ENCODE measurements around the gene PCDHGA7.
A peak's percentile ranks its signal among the peaks of the same experiment; 100 is the strongest.
"Not testable (repeated sequence)": the region's sequence is repeated elsewhere in the genome, so short reads cannot be mapped to it uniquely, and the experiment has no call there.

The PCDHGA7 gene

DNA sequence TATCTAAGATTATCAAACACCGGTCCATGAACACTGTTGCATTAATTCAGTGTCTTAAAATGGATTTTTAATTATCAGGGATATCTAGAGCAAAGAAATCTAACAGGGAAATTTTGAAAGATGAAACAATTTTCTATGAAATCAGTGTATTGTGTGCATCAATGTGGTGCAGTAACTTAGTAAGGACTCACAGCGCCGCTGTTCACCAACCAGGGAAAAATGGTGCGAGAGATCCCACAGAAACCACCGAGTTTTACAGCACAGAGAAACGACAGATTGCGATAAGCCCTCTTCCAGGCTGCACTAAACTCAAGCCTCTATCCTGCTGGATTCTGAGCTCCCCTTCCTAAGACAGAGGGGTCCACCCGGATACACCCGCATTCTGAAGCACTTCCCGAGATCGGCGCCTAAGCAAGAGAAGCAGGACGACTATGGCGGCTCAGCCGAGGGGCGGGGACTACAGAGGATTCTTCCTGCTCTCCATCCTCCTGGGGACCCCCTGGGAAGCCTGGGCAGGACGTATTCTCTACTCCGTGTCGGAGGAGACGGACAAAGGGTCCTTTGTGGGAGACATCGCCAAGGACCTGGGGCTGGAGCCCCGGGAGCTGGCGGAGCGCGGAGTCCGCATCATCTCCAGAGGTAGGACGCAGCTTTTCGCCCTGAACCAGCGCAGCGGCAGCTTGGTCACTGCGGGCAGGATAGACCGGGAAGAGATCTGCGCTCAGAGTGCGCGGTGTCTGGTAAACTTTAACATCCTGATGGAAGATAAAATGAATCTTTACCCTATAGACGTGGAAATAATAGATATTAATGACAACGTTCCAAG, at the start of gene PCDHGA7:
Gene PCDHGA7, plus strand, starts transcription at position 274 of the 826 bp plus-strand sequence. Its CDS starts 158 bp downstream, at position 432.
- no peak for DNase-seq

GRCh38 chr5:141338538-141339306, 43.8 kb upstream of the PCDHGA7 start, which contains the start of gene PCDHGA2:
Gene PCDHGA2, plus strand, starts transcription at chr5:141338760.
- no peak for DNase-seq

DNA sequence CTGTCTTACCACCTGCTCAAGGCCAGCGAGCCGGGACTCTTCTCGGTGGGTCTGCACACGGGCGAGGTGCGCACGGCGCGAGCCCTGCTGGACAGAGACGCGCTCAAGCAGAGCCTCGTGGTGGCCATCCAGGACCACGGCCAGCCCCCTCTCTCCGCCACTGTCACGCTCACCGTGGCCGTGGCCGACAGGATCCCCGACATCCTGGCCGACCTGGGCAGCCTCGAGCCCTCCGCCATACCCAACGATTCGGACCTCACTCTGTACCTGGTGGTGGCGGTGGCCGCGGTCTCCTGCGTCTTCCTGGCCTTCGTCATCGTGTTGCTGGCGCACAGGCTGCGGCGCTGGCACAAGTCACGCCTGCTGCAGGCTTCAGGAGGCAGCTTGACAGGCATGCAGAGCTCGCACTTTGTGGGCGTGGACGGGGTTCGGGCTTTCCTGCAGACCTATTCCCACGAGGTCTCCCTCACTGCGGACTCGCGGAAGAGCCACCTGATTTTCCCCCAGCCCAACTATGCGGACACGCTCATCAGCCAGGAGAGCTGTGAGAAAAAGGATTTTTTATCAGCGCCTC, 41.7 kb upstream of the PCDHGA7 start:
- not testable (repeated sequence) for DNase-seq

DNA sequence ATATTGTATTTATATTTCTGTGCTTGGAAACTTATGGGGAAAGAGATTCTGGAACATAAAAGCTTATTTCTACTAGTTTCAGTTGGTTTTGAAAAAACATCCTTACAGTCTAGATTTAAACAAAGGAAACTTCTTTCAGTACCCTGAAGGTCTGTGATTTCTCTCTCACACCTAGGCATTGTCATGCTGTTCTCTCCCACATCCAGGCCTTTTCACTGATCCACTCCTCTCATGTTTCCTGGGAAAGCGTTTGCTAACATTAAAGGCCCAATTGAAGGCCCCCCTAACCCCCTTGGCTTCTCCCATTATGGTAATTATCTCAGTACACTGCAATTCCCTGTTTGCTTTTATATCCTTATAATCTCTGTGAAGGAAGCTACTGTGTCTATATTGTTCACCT, 39.8 kb upstream of the PCDHGA7 start:
- DNase-seq, result no peak

DNA sequence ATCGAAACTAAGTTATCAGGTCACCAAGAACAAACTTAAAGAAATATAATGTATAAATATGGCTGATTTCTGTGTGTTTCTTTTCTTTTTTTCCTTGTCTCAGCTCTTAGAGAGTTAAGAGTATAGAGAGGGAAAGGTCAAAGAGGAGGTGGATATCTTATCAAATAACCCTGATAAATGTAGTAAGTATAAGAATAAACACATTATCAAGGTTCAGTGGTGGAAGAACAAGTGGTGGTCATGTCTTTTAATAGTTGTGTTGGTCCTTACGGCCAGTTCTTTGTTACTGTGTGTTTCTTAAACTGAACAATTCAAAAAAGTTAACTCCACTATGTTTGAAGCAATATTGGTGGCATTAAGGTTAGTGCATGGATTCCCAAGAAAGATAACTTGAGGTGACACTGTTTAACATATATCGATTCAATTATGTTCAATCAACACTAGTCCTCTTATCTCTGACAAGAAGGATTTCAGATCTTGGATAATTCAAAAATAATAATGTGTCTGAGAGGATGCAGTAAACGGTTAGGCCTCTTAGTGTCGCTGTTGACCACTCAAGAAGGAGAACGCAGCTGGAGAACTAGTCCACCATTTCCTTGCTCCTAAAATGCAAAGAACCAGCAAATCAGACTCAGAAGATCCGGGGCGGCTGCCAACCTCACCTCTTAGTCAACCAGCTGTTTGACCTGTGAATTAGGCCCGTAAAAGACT, 39.1 kb upstream of the PCDHGA7 start, which contains the start of gene PCDHGA3:
Gene PCDHGA3, plus strand, starts transcription at position 588 of the 711 bp plus-strand sequence. CDS start 205 bp downstream, outside the sequence.
- no peak for DNase-seq

- no peak for DNase-seq
These were observed 38.5 kb upstream of the PCDHGA7 start for GRCh38 chr5:141343953-141344463.

DNA sequence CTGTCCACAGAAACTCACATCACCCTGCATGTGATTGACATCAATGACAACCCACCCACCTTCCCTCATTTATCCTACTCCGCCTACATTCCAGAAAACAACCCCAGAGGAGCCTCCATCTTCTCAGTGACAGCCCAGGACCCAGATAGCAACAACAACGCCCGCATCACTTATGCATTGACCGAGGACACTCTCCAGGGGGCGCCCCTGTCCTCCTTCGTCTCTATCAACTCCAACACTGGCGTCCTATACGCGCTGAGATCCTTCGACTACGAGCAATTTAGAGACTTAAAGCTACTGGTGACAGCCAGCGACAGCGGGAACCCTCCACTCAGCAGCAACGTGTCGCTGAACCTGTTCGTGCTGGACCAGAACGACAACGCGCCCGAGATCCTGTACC, 37.2 kb upstream of the PCDHGA7 start:
- DNase-seq, result no peak

DNA sequence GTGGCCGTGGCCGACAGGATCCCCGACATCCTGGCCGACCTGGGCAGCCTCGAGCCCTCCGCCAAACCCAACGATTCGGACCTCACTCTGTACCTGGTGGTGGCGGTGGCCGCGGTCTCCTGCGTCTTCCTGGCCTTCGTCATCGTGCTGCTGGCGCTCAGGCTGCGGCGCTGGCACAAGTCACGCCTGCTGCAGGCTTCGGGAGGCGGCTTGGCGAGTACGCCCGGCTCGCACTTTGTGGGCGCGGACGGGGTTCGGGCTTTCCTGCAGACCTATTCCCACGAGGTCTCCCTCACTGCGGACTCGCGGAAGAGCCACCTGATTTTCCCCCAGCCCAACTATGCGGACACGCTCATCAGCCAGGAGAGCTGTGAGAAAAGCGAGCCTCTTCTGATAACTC, 36.5 kb upstream of the PCDHGA7 start:
- not testable (repeated sequence) for DNase-seq

DNA sequence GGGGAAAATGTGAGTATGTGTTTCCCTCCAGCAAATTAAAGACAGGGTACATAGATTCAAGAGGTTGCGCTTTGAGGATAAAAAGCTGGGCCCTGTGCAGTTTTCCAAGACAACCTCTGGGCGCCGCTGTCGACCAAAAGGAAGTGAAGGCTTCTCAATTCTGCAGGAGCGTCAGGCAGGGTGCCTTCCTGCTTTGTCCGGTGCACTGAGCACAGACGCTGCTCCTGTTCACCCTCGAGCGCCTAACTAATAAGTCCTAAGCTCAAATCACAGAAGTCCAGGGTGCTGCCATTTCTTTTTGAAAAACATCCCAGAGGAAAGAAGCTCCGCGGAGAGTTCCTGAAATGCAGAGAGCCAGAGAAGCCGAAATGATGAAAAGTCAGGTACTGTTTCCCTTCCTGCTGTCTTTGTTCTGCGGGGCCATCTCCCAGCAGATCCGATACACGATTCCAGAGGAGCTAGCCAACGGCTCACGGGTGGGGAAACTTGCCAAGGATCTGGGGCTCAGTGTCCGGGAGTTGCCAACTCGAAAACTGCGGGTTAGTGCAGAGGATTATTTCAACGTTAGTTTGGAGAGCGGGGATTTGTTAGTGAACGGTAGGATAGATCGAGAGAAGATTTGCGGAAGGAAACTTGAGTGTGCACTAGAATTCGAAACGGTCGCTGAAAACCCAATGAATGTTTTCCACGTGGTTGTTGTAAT, 32.5 kb upstream of the PCDHGA7 start, which contains the start of gene PCDHGB1:
Gene PCDHGB1, plus strand, starts transcription at position 183 of the 703 bp plus-strand sequence. Its CDS starts 162 bp downstream, at position 345.
- peak in 1 of 2 experiments; percentile 8 for DNase-seq

DNA sequence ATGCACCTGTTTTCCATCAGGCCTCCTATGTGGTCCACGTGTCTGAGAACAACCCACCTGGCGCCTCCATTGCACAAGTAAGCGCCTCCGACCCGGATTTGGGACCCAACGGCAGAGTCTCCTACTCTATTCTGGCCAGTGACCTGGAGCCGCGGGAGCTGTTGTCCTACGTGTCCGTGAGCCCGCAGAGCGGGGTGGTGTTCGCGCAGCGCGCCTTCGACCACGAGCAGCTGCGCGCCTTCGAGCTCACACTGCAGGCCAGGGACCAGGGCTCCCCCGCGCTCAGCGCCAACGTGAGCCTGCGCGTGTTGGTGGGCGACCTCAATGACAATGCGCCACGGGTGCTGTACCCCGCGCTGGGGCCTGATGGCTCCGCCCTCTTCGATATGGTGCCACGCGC, 31.0 kb upstream of the PCDHGA7 start:
- no peak for DNase-seq

DNA sequence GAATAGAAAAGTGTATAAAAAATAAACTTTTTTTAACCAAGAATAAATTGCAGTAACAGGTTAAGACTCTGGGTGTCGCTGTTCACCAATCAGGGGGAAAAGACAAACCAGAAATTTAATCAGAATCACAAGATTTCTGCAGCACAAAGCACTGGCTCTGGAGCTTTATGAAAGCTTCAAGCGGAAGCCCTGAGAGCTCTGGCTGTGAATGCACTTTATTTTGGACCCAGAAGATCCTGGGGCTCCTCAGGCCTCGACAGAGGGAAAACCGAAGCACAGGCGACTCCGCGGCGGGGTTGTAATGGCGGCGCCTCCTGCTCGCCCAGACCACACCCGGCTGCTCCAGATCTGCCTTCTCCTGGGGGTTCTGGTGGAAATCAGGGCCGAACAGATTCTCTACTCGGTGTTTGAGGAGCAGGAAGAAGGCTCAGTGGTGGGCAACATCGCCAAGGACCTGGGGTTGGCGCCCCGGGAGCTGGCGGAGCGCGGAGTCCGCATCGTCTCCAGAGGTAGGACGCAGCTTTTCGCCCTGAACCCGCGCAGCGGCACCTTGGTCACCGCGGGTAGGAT, 27.6 kb upstream of the PCDHGA7 start, which contains the start of gene PCDHGA4:
Gene PCDHGA4, plus strand, starts transcription at position 122 of the 570 bp plus-strand sequence. Its CDS starts 87 bp downstream, at position 209.
- DNase-seq, result no peak

GRCh38 chr5:141355641-141356040, 26.9 kb upstream of the PCDHGA7 start:
- DNase-seq, result no peak

GRCh38 chr5:141356133-141356532, 26.4 kb upstream of the PCDHGA7 start:
- DNase-seq, result no peak

DNA sequence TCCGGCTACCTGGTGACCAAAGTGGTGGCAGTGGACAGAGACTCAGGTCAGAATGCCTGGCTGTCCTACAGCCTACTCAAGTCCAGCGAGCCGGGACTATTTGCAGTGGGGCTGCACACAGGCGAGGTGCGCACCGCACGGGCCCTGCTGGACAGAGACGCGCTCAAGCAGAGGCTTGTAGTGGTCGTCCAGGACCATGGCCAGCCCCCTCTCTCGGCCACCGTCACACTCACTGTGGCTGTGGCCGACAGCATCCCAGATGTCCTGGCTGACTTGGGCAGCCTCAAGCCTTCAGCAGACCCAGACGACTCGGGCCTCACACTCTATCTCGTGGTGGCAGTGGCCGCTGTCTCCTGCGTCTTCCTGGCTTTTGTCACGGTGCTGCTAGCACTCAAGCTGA, 25.6 kb upstream of the PCDHGA7 start:
- no peak for DNase-seq

DNA sequence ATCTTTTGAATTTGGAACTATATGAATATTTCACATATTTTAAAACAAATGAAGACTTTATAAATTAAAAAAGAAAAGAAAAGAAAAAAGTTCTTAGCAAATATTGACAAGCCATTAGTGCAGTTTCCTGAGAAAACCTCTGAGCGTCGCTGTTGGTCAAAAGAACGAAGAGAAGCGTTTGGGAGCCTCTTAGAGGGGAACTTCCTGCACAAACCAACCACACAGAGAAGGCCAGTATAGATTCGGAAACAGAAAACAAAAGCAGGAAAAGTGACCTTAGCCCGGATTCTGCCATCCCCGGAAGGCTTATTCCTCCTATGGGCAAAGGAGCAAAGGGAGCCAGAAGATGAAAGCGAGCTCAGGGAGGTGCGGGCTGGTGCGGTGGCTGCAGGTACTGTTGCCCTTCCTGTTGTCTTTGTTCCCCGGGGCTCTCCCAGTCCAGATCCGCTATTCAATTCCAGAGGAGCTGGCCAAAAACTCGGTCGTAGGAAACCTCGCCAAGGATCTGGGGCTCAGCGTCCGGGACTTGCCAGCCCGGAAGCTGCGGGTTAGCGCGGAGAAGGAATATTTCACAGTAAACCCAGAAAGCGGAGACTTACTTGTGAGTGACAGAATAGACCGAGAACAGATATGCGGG, 22.6 kb upstream of the PCDHGA7 start, which contains the start of gene PCDHGB2:
Gene PCDHGB2, plus strand, starts transcription at position 205 of the 637 bp plus-strand sequence. Its CDS starts 142 bp downstream, at position 347.
- DNase-seq, result no peak

DNA sequence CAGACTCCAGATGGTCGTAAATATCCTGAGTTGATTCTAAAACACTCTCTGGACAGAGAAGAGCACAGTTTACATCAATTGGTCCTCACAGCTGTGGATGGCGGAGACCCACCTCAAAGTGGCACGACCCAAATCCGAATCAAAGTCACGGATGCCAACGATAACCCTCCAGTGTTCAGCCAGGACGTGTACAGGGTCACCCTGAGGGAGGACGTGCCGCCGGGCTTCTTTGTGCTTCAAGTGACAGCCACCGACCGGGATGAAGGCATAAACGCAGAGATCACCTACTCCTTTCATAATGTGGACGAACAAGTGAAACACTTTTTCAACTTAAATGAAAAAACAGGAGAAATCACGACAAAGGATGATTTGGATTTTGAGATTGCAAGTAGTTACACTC, 21.9 kb upstream of the PCDHGA7 start:
- no peak for DNase-seq

DNA sequence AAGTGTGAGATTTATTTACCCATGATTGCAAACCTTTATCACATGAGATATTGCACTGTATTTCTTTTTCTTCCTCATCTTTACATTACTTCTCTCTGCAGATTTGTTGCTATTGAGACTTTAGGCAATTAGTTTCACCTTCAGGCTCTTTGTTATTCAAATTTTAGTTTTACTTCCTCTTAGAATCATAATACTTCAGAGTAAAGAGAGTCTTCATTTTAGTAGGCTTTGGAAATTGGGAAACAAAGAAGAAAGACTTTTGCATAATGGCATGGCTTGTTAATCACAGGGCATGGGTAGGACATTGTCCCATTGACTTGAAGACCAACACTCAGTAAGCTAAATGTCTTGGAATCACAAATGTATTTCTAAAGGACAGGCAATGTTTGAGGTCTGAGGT, 19.8 kb upstream of the PCDHGA7 start:
- DNase-seq, result no peak

GRCh38 chr5:141363952-141364660, 18.4 kb upstream of the PCDHGA7 start, which contains the start of gene PCDHGA5:
Gene PCDHGA5, plus strand, starts transcription at chr5:141364162. Its CDS starts 169 bp downstream, at chr5:141364331.
- DNase-seq, result no peak

- DNase-seq, result no peak
These were observed 16.3 kb upstream of the PCDHGA7 start for GRCh38 chr5:141366016-141366896.

Data from activated CD4-positive, alpha-beta T cell treated with anti-CD3 and anti-CD28 coated beads, Interleukin-2, amount 50 U/mL, for 4 hours (primary cell).